Hepatocyte (in vitro differentiated cells): ENCODE results near the gene FMNL1. TPM values are rescaled to one million over a fixed set of nuclear protein-coding genes. Genes with fewer than 3 reads are reported as not detected.

ENCODE experiments used
- DNase-seq: peaks from one replicate; pipeline ENCODE4 v3.0.0-alpha.2; 2016; ENCODE audit warnings: low spot score
- H2AFZ ChIP-seq: fragments of 200-600 bp; sonication (generic); 2 replicates; pipeline ENCODE4 v1.6.0; 2016; ENCODE audit warnings: antibody characterized with exemption, mild to moderate bottlenecking
- H3K27ac ChIP-seq: fragments of 200-600 bp; sonication (generic); 2 replicates; pipeline ENCODE4 v1.5.1; 2016; ENCODE audit warnings: mild to moderate bottlenecking
- H3K27me3 ChIP-seq: fragments of 200-600 bp; sonication (generic); 2 replicates; pipeline ENCODE4 v1.6.1; 2016
- H3K36me3 ChIP-seq: fragments of 200-600 bp; sonication (generic); replicated peaks from 2 replicates; pipeline ENCODE4 v1.5.1; 2016; ENCODE audit warnings: low read depth; ENCODE audit not compliant: insufficient read depth
- H3K4me1 ChIP-seq: fragments of 200-600 bp; sonication (generic); 2 replicates; pipeline ENCODE4 v1.5.1; 2016; ENCODE audit warnings: mild to moderate bottlenecking, moderate library complexity; ENCODE audit not compliant: insufficient read depth
- H3K4me2 ChIP-seq: fragments of 200-600 bp; sonication (generic); 2 replicates; pipeline ENCODE4 v1.6.0; 2016
- H3K4me3 ChIP-seq: fragments of 200-600 bp; sonication (generic); 2 replicates; pipeline ENCODE4 v1.5.1; 2016; ENCODE audit warnings: mild to moderate bottlenecking
- H3K79me2 ChIP-seq: fragments of 200-600 bp; sonication (generic); 2 replicates; pipeline ENCODE4 v1.6.0; 2017; ENCODE audit warnings: mild to moderate bottlenecking
- H3K9me2 ChIP-seq: fragments of 200-600 bp; sonication (generic); replicated peaks from 2 replicates; pipeline ENCODE4 v1.6.0; 2017; ENCODE audit warnings: mild to moderate bottlenecking; ENCODE audit not compliant: insufficient read depth
- H3K9me3 ChIP-seq: fragments of 200-600 bp; sonication (generic); 2 replicates; pipeline ENCODE4 v1.5.1; 2016; ENCODE audit warnings: low read depth, mild to moderate bottlenecking
- H4K20me1 ChIP-seq: fragments of 200-600 bp; sonication (generic); 2 replicates; pipeline ENCODE4 v1.6.0; 2016; ENCODE audit warnings: mild to moderate bottlenecking; ENCODE audit not compliant: insufficient read depth, poor library complexity, severe bottlenecking
- CTCF ChIP-seq: fragments of 200-600 bp; sonication (generic); IDR thresholded peaks from 2 replicates; pipeline ENCODE4 v1.5.1; 2016; ENCODE audit warnings: antibody characterized with exemption, mild to moderate bottlenecking; ENCODE audit not compliant: poor library complexity
- EZH2 ChIP-seq: fragments of 200-600 bp; sonication (generic); IDR thresholded peaks from 2 replicates; pipeline ENCODE4 v1.6.1; 2016; ENCODE audit warnings: antibody characterized with exemption, mild to moderate bottlenecking, borderline replicate concordance
- EZH2phosphoT487 ChIP-seq: fragments of 200-600 bp; sonication (generic); IDR thresholded peaks from one replicate; pipeline ENCODE4 v1.6.1; 2018; ENCODE audit warnings: antibody characterized with exemption, mild to moderate bottlenecking, low read depth, moderate library complexity; ENCODE audit not compliant: unreplicated experiment, severe bottlenecking
- WGBS: methylation state at CpG from one replicate; pipeline ENCODE4 v1.1.6; 2016; ENCODE audit warnings: low lambda C conversion rate; ENCODE audit errors: missing lambda C conversion rate; 5-methylcytosine and 5-hydroxymethylcytosine counted together
- polyA plus RNA-seq: library from polyadenylated mRNA; unstranded; fragments of >200 nt; fragmentation: Nextera tagmentation; extraction: Ambion mirVana; gene quantifications from 2 replicates; pipeline ENCODE4 v1.2.1, GENCODE V29; 2016
- total RNA-seq: library from RNA; depleted of rRNA; stranded (reverse); fragments of >200 nt; gene quantifications from 2 replicates; pipeline ENCODE4 v1.2.3, GENCODE V29; 2014

Gene FMNL1
- total and polyA plus RNA-seq, 2 experiments from 2014 or later, result 0.30 to 1.2 TPM

GRCh38 chr17:45189009-45189408 lies 32.7 kb upstream of the FMNL1 start:
- H3K4me3 ChIP-seq, result no peak overlapping the region
- no peak for DNase-seq
- no peaks in the 10 kb centered on the region for H3K27me3 ChIP-seq
- H3K4me2 ChIP-seq, result no peak overlapping the region
- TF ChIP-seq EZH2phosphoT487 (no peak), EZH2 (no peak), CTCF (no peak)
- no peaks in the 10 kb centered on the region for H3K9me3 ChIP-seq
- H3K9me2 ChIP-seq, result no peaks in the 10 kb centered on the region
- no peaks in the 10 kb centered on the region for H3K4me1 ChIP-seq
- H4K20me1 ChIP-seq, result no peaks in the 10 kb centered on the region
- no peaks in the 10 kb centered on the region for H3K79me2 ChIP-seq
- H2AFZ ChIP-seq, result no peak overlapping the region
- 92% methylated on average over 2 of the region's 2 CpGs for WGBS
- H3K27ac ChIP-seq, result no peak overlapping the region
- H3K36me3 ChIP-seq, result no peaks in the 10 kb centered on the region

GRCh38 chr17:45190503-45191255 lies 31.0 kb upstream of the FMNL1 start:
- no peaks in the 10 kb centered on the region for H3K4me1 ChIP-seq
- no peak for DNase-seq
- no peaks in the 10 kb centered on the region for H3K27me3 ChIP-seq
- H3K36me3 ChIP-seq, result no peaks in the 10 kb centered on the region
- no peak overlapping the region for H3K4me3 ChIP-seq
- H3K27ac ChIP-seq, result no peak overlapping the region
- 78% methylated on average over 11 of the region's 11 CpGs for WGBS
- H3K79me2 ChIP-seq, result no peaks in the 10 kb centered on the region
- no peaks in the 10 kb centered on the region for H3K9me2 ChIP-seq
- no peak overlapping the region for H3K4me2 ChIP-seq
- H4K20me1 ChIP-seq, result no peaks in the 10 kb centered on the region
- no peaks in the 10 kb centered on the region for H3K9me3 ChIP-seq
- TF ChIP-seq EZH2phosphoT487, result no peak
- TF ChIP-seq CTCF, result no peak
- no peak for TF ChIP-seq EZH2
- H2AFZ ChIP-seq, result peak overlapping the region; percentile 26

GRCh38 chr17:45195424-45195823 lies 26.3 kb upstream of the FMNL1 start:
- H2AFZ ChIP-seq, result no peak overlapping the region
- H4K20me1 ChIP-seq, result no peaks in the 10 kb centered on the region
- no peaks in the 10 kb centered on the region for H3K9me2 ChIP-seq
- no peak for TF ChIP-seq EZH2phosphoT487
- TF ChIP-seq EZH2, result no peak
- no peak for TF ChIP-seq CTCF
- H3K27me3 ChIP-seq, result no peaks in the 10 kb centered on the region
- H3K27ac ChIP-seq, result no peak overlapping the region
- no peaks in the 10 kb centered on the region for H3K9me3 ChIP-seq
- no peaks in the 10 kb centered on the region for H3K36me3 ChIP-seq
- no peaks in the 10 kb centered on the region for H3K79me2 ChIP-seq
- H3K4me3 ChIP-seq, result no peak overlapping the region
- no peak overlapping the region for H3K4me2 ChIP-seq
- no peak for DNase-seq
- peaks cover 8% of the 10 kb centered on the region for H3K4me1 ChIP-seq
